SK-N-SH (cell line): ENCODE results near the gene MAB21L3. TPM values are rescaled to one million over a fixed set of nuclear protein-coding genes. Genes with fewer than 3 reads are reported as not detected.

Experiments used
- CTCF ChIA-PET: fragments of 300-600, 350-600 bp; formaldehyde crosslinking; extraction: SDS; loops from one replicate; lab custom pipeline; 2021; lab: Yijun Ruan, JAX
- POLR2A ChIA-PET: fragments of 350-600 bp; sonication (Branson Sonifier 250); formaldehyde crosslinking; extraction: SDS; loops from one replicate; lab custom pipeline; 2020; ENCODE audit warnings: antibody characterized with exemption, inconsistent platforms; lab: Yijun Ruan, JAX
- DNase-seq: peaks from one replicate; pipeline ENCODE4 v3.0.0; 2012
- H2AFZ ChIP-seq: fragments of 200-600 bp; sonication (generic); 2 replicates; pipeline ENCODE4 v1.8.1; 2016; ENCODE audit warnings: antibody characterized with exemption, mild to moderate bottlenecking, low read depth
- H3F3A ChIP-seq: fragments of 200-600 bp; sonication (generic); replicated peaks from 2 replicates; pipeline ENCODE3; 2016; ENCODE audit warnings: antibody characterized with exemption, mild to moderate bottlenecking; ENCODE audit not compliant: insufficient read depth
- H3K27ac ChIP-seq, 2 experiments: fragments of 200-500 bp in 1 of 2; fragments of 200-600 bp in 1 of 2; sonication (Bioruptor generic) in 1 of 2; sonication (generic), shearing (Covaris generic) in 1 of 2; 2 replicates each; pipeline versions ENCODE4 v1.5.1 to v1.6.1; 2014 to 2016; ENCODE audit warnings: low read depth in 2 of 2, inconsistent platforms in 1 of 2, low read length in 1 of 2, mild to moderate bottlenecking in 1 of 2, mixed read lengths in 1 of 2
- H3K27me3 ChIP-seq: fragments of 200-600 bp; sonication (generic), shearing (Covaris generic); 2 replicates; pipeline ENCODE4 v1.6.1; 2016; ENCODE audit warnings: mixed run types; ENCODE audit not compliant: insufficient read depth
- H3K36me3 ChIP-seq, 2 experiments: fragments of 200-500 bp in 1 of 2; fragments of 200-600 bp in 1 of 2; sonication (Bioruptor generic) in 1 of 2; sonication (generic) in 1 of 2; replicated peaks in 1 of 2; 2 replicates each; pipeline versions ENCODE3 to v1.5.1; 2014 to 2016; ENCODE audit warnings: low read length in 1 of 2, mild to moderate bottlenecking in 1 of 2; ENCODE audit not compliant: insufficient read depth in 2 of 2, control insufficient read depth in 1 of 2
- H3K4me1 ChIP-seq, 2 experiments: fragments of 200-500 bp in 1 of 2; fragments of 200-600 bp in 1 of 2; sonication (Bioruptor generic) in 1 of 2; sonication (generic), shearing (Covaris generic) in 1 of 2; 2 replicates each; pipeline versions ENCODE4 v1.5.1 to v1.6.1; 2014 to 2016; ENCODE audit warnings: low read depth in 1 of 2, low read length in 1 of 2, mixed run types in 1 of 2; ENCODE audit not compliant: insufficient read depth in 2 of 2, control insufficient read depth in 1 of 2
- H3K4me2 ChIP-seq: fragments of 200-600 bp; sonication (generic), shearing (Covaris generic); 2 replicates; pipeline ENCODE4 v1.6.1; 2017; ENCODE audit warnings: mixed run types
- H3K4me3 ChIP-seq, 2 experiments: fragments of 200-500 bp in 1 of 2; fragments of 200-600 bp in 1 of 2; sonication (Bioruptor generic) in 1 of 2; sonication (generic), shearing (Covaris generic) in 1 of 2; 2 replicates each; pipeline versions ENCODE4 v1.5.1 to v1.8.1; 2014 to 2016; ENCODE audit warnings: low read depth in 2 of 2, inconsistent platforms in 1 of 2, low read length in 1 of 2, mild to moderate bottlenecking in 1 of 2, mixed read lengths in 1 of 2, moderate library complexity in 1 of 2
- H3K79me2 ChIP-seq: fragments of 200-600 bp; sonication (generic); 2 replicates; pipeline ENCODE4 v1.8.1; 2017; ENCODE audit warnings: mild to moderate bottlenecking; ENCODE audit not compliant: insufficient read depth
- H3K9ac ChIP-seq: fragments of 200-600 bp; sonication (generic); 2 replicates; pipeline ENCODE4 v1.6.1; 2017; ENCODE audit warnings: mixed run types
- H3K9me2 ChIP-seq: fragments of 200-600 bp; sonication (generic); 2 replicates; pipeline ENCODE4 v1.6.1; 2017; ENCODE audit warnings: mixed run types
- H3K9me3 ChIP-seq: fragments of 200-600 bp; sonication (generic); 2 replicates; pipeline ENCODE4 v1.6.1; 2017; ENCODE audit warnings: mixed run types, mild to moderate bottlenecking, moderate library complexity
- H4K20me1 ChIP-seq: fragments of 200-600 bp; sonication (generic); 2 replicates; pipeline ENCODE4 v1.6.1; 2017; ENCODE audit warnings: mild to moderate bottlenecking, mixed run types; ENCODE audit not compliant: insufficient read depth
- CHD2 ChIP-seq: fragments of 150-350 bp; IDR thresholded peaks from 2 replicates; pipeline ENCODE4 v1.6.1; 2018; ENCODE audit warnings: low read length; ENCODE audit not compliant: partially characterized antibody
- CTCF ChIP-seq: fragments of 200-600 bp; sonication (generic); IDR thresholded peaks from 2 replicates; pipeline ENCODE4 v1.6.1; 2017; ENCODE audit warnings: antibody characterized with exemption, mild to moderate bottlenecking, moderate library complexity
- ELF1 ChIP-seq: IDR thresholded peaks from 2 replicates; pipeline ENCODE4 v1.4.0; 2012
- EZH2phosphoT487 ChIP-seq: fragments of 200-600 bp; sonication (generic); IDR thresholded peaks from 2 replicates; pipeline ENCODE4 v1.6.1; 2017; ENCODE audit warnings: low read depth, mixed run types, mild to moderate bottlenecking, antibody characterized with exemption, moderate library complexity, borderline replicate concordance
- FOSL2 ChIP-seq: IDR thresholded peaks from 2 replicates; pipeline ENCODE4 v1.4.0; 2012; ENCODE audit warnings: low read depth, mild to moderate bottlenecking, moderate library complexity, borderline replicate concordance
- FOXJ3 ChIP-seq: sonication (generic); formaldehyde crosslinking; IDR thresholded peaks from 2 replicates; pipeline ENCODE4 v1.5.1; 2020; ENCODE audit warnings: mild to moderate bottlenecking, missing genetic modification reagents
- FOXM1 ChIP-seq: IDR thresholded peaks from 2 replicates; pipeline ENCODE4 v1.4.0; 2012; ENCODE audit warnings: low read depth, mild to moderate bottlenecking
- IRF3 ChIP-seq: fragments of 150-350 bp; IDR thresholded peaks from 2 replicates; pipeline ENCODE4 v1.6.1; 2016; ENCODE audit warnings: mild to moderate bottlenecking, low read depth, low read length
- JUND ChIP-seq: IDR thresholded peaks from 2 replicates; pipeline ENCODE4 v1.4.0; 2012
- MAX ChIP-seq: IDR thresholded peaks from 2 replicates; pipeline ENCODE4 v1.4.0; 2012; ENCODE audit warnings: low read depth
- MEF2A ChIP-seq: IDR thresholded peaks from 2 replicates; pipeline ENCODE4 v1.4.0; 2012; ENCODE audit warnings: low read depth, borderline replicate concordance
- NFIC ChIP-seq: IDR thresholded peaks from 2 replicates; pipeline ENCODE4 v1.4.0; 2012; ENCODE audit warnings: borderline replicate concordance
- NRF1 ChIP-seq: IDR thresholded peaks from 2 replicates; pipeline ENCODE4 v1.6.1; 2012; ENCODE audit warnings: low read depth, mild to moderate bottlenecking, low read length
- PBX3 ChIP-seq: IDR thresholded peaks from 2 replicates; pipeline ENCODE4; 2012
- RCOR1 ChIP-seq: fragments of 150-350 bp; IDR thresholded peaks from 2 replicates; pipeline ENCODE4 v1.6.1; 2017; ENCODE audit warnings: antibody characterized with exemption, low read length
- RFX5 ChIP-seq: IDR thresholded peaks from 2 replicates; pipeline ENCODE4 v1.6.1; 2012; ENCODE audit warnings: mild to moderate bottlenecking, improper control_type of control experiment, low read length
- SIN3A ChIP-seq: IDR thresholded peaks from 2 replicates; pipeline ENCODE4 v1.6.1; 2012; ENCODE audit warnings: low read depth, mild to moderate bottlenecking, low read length, moderate library complexity, borderline replicate concordance
- TAF1 ChIP-seq: IDR thresholded peaks from 2 replicates; pipeline ENCODE4 v1.6.1; 2012; ENCODE audit warnings: low read depth, mild to moderate bottlenecking, low read length, moderate library complexity, borderline replicate concordance
- TEAD4 ChIP-seq: IDR thresholded peaks from 2 replicates; pipeline ENCODE4 v1.4.0; 2012; ENCODE audit warnings: mild to moderate bottlenecking, borderline replicate concordance; ENCODE audit not compliant: insufficient read depth
- YY1 ChIP-seq: IDR thresholded peaks from 2 replicates; pipeline ENCODE4 v1.4.0; 2012; ENCODE audit warnings: low read depth, mild to moderate bottlenecking
- WGBS: methylation state at CpG from one replicate; pipeline ENCODE4 v1.1.6; 2017; ENCODE audit warnings: low lambda C conversion rate; 5-methylcytosine and 5-hydroxymethylcytosine counted together
- polyA plus RNA-seq, 3 experiments: library from polyadenylated mRNA; depleted of rRNA; stranded (reverse); fragments of >200 nt; gene quantifications; 2 replicates each; pipeline ENCODE4 v1.2.3, GENCODE V29; 2012

Gene MAB21L3
- polyA plus RNA-seq, 1 of the 3 experiments (the other 2 are of a cell fraction), result not detected

- TF ChIP-seq IRF3, result no peak
- no peak for TF ChIP-seq PBX3
- TF ChIP-seq NRF1, result no peak
- TF ChIP-seq FOXJ3 (CRISPR knock-in tag), result no peak
- TF ChIP-seq FOSL2, result no peak
- no peak for TF ChIP-seq NFIC
- TF ChIP-seq EZH2phosphoT487, result no peak
Measured at GRCh38 chr1:116154536-116154935, 43.3 kb downstream of the MAB21L3 start (continued).

GRCh38 chr1:116157096-116157495, 45.9 kb downstream of the MAB21L3 start:
- Histone ChIP-seq H3K9me3 (no peaks in the 10 kb centered on the region), H3K36me3 (no peaks in the 10 kb centered on the region), H3K4me3 (no peak overlapping the region), H3K27ac (no peak overlapping the region), H3F3A (no peaks in the 10 kb centered on the region), H2AFZ (no peak overlapping the region), H3K4me1 (peaks cover 0 to 2% of the 10 kb centered on the region in 2 experiments; a peak in 1 of 4 replicates), H3K27me3 (no peaks in the 10 kb centered on the region), H3K9ac (no peak overlapping the region), H3K4me2 (no peak overlapping the region), H3K9me2 (no peaks in the 10 kb centered on the region), H3K79me2 (no peaks in the 10 kb centered on the region), H4K20me1 (no peaks in the 10 kb centered on the region)
- POLR2A ChIA-PET, result no interaction called here
- CTCF ChIA-PET, result interaction anchor here (1.1 to 2.6 kb wide), 3 partner anchors 18 to 328 kb away, joined by 3 to 12 read pairs (median 4); no protein-coding TSS in a partner anchor
- TF ChIP-seq TAF1, result no peak
- DNase-seq, result no peak
- 53% methylated on average over 4 of the region's 4 CpGs for WGBS

- Histone ChIP-seq H3K27me3 (no peaks in the 10 kb centered on the region), H3K36me3 (no peaks in the 10 kb centered on the region), H3K9me3 (no peaks in the 10 kb centered on the region), H3K4me1 (peaks cover 0 to 3% of the 10 kb centered on the region in 2 experiments; a peak in 1 of 4 replicates), H3K9me2 (no peaks in the 10 kb centered on the region), H3K9ac (no peak overlapping the region), H3K4me3 (no peak overlapping the region), H3F3A (no peaks in the 10 kb centered on the region), H3K79me2 (no peaks in the 10 kb centered on the region), H2AFZ (no peak overlapping the region), H3K4me2 (no peak overlapping the region), H4K20me1 (no peaks in the 10 kb centered on the region), H3K27ac (no peak overlapping the region)
- POLR2A ChIA-PET, result no interaction called here
- CTCF ChIA-PET, result interaction anchor here (1.3 to 2.2 kb wide), 3 partner anchors 8 to 326 kb away, joined by 5 to 16 read pairs (median 6); no protein-coding TSS in a partner anchor
- no peak for DNase-seq
- 25% methylated on average over 1 of the region's 1 CpG for WGBS
- TF ChIP-seq TAF1, result no peak
- TF ChIP-seq MAX, result no peak
- no peak for TF ChIP-seq SIN3A
- no peak for TF ChIP-seq NFIC
- no peak for TF ChIP-seq PBX3
- TF ChIP-seq TEAD4, result no peak
- no peak for TF ChIP-seq MEF2A
- no peak for TF ChIP-seq CHD2
- TF ChIP-seq NRF1, result no peak
- no peak for TF ChIP-seq CTCF
- no peak for TF ChIP-seq JUND
- TF ChIP-seq ELF1, result no peak
- TF ChIP-seq RCOR1, result no peak
- no peak for TF ChIP-seq IRF3
- TF ChIP-seq FOXM1, result no peak
- no peak for TF ChIP-seq YY1
- TF ChIP-seq RFX5, result no peak
Measured at GRCh38 chr1:116159177-116159576, 48.0 kb downstream of the MAB21L3 start.
